Measurements from ENCODE around the gene MOCS1. TPM values are rescaled to one million over a fixed set of nuclear protein-coding genes. Genes with fewer than 3 reads are reported as not detected.
"Not testable (repeated sequence)": the region's sequence is repeated elsewhere in the genome, so short reads cannot be mapped to it uniquely, and the experiment has no call there.

The MOCS1 gene
- polyA plus RNA-seq, 3 donors = 0.05 to 0.26 (median 0.12) TPM

- H3K27me3 Mint-ChIP-seq (ENCODE audit: low read depth in 3 of 3) = peaks cover 1 to 5% (median 3%) of the 10 kb centered on the region in 3 donors
- Histone ChIP-seq H3K9ac (ENCODE audit: insufficient read depth, low read length, poor library complexity, severe bottlenecking) (no peak overlapping the region), H4K20me1 (ENCODE audit: insufficient read depth, low read length) (no peaks in the 10 kb centered on the region), H3K36me3 (replicated peaks in 1 of 2; ENCODE audit: control insufficient read depth in 1 of 2, insufficient read depth in 2 of 2, low read length in 2 of 2) (no peaks in the 10 kb centered on the region), H3K9me3 (replicated peaks in 1 of 2; ENCODE audit: control insufficient read depth in 1 of 2, insufficient read depth in 1 of 2, low read length in 2 of 2) (no peaks in the 10 kb centered on the region), H3K4me2 (replicated peaks; ENCODE audit: extremely low read depth, low read length, poor library complexity, severe bottlenecking) (no peak overlapping the region), H3K27me3 (ENCODE audit: control insufficient read depth in 2 of 2, insufficient read depth in 2 of 2, low read length in 2 of 2) (no peaks in the 10 kb centered on the region), H3K4me1 (ENCODE audit: control insufficient read depth in 1 of 2, insufficient read depth in 2 of 2, low read length in 2 of 2) (no peaks in the 10 kb centered on the region), H3K4me3 (replicated peaks in 1 of 3; ENCODE audit: low read depth in 2 of 3, low read length in 3 of 3) (no peak overlapping the region), H2AFZ (ENCODE audit: insufficient read depth, low read depth, low read length, poor library complexity, severe bottlenecking) (no peak overlapping the region), H3K79me2 (ENCODE audit: insufficient read depth, low read length) (no peaks in the 10 kb centered on the region), H3K27ac (ENCODE audit: low read depth in 1 of 2, low read length in 2 of 2) (no peak overlapping the region)
- H3K36me3 Mint-ChIP-seq = no peaks in the 10 kb centered on the region
- DNase-seq = no peak
- intact Hi-C loops (cut with micrococcal nuclease) = no loop called here
- H3K4me1 Mint-ChIP-seq = no peaks in the 10 kb centered on the region
- 93% methylated on average over 1 of the region's 1 CpG for WGBS (ENCODE audit: insufficient coverage)
- no peak overlapping the region for H3K4me3 Mint-ChIP-seq
- TF ChIP-seq CTCF (IDR thresholded peaks at IDR 0.05) = no peak
- H3K27ac Mint-ChIP-seq = no peak overlapping the region
- H3K9me3 Mint-ChIP-seq = peaks cover 0 to 2% (median 0%) of the 10 kb centered on the region in 7 donors
Measured at GRCh38 chr6:39978240-39978639, 44.0 kb upstream of the MOCS1 start.

- Mint-ChIP-seq H3K4me3 (no peak overlapping the region), H3K27ac (no peak overlapping the region), H3K9me3 (peaks cover 0 to 2% (median 0%) of the 10 kb centered on the region in 7 donors), H3K4me1 (no peaks in the 10 kb centered on the region), H3K27me3 (ENCODE audit: low read depth in 3 of 3) (peaks cover 1 to 5% (median 3%) of the 10 kb centered on the region in 3 donors), H3K36me3 (no peaks in the 10 kb centered on the region)
- Histone ChIP-seq H3K36me3 (replicated peaks in 1 of 2; ENCODE audit: control insufficient read depth in 1 of 2, insufficient read depth in 2 of 2, low read length in 2 of 2) (no peaks in the 10 kb centered on the region), H3K27me3 (ENCODE audit: control insufficient read depth in 2 of 2, insufficient read depth in 2 of 2, low read length in 2 of 2) (no peaks in the 10 kb centered on the region), H3K4me2 (replicated peaks; ENCODE audit: extremely low read depth, low read length, poor library complexity, severe bottlenecking) (no peak overlapping the region), H3K9me3 (replicated peaks in 1 of 2; ENCODE audit: control insufficient read depth in 1 of 2, insufficient read depth in 1 of 2, low read length in 2 of 2) (no peaks in the 10 kb centered on the region), H3K9ac (ENCODE audit: insufficient read depth, low read length, poor library complexity, severe bottlenecking) (no peak overlapping the region), H3K4me1 (ENCODE audit: control insufficient read depth in 1 of 2, insufficient read depth in 2 of 2, low read length in 2 of 2) (no peaks in the 10 kb centered on the region), H2AFZ (ENCODE audit: insufficient read depth, low read depth, low read length, poor library complexity, severe bottlenecking) (no peak overlapping the region), H3K79me2 (ENCODE audit: insufficient read depth, low read length) (no peaks in the 10 kb centered on the region), H4K20me1 (ENCODE audit: insufficient read depth, low read length) (no peaks in the 10 kb centered on the region), H3K27ac (ENCODE audit: low read depth in 1 of 2, low read length in 2 of 2) (no peak overlapping the region), H3K4me3 (replicated peaks in 1 of 3; ENCODE audit: low read depth in 2 of 3, low read length in 3 of 3) (no peak overlapping the region)
- no peak for DNase-seq
- TF ChIP-seq CTCF (IDR thresholded peaks at IDR 0.05) = no peak
- 50% methylated on average over 1 of the region's 3 CpGs for WGBS (ENCODE audit: insufficient coverage)
- intact Hi-C loops (cut with micrococcal nuclease) = no loop called here
Measured at GRCh38 chr6:39973661-39974060, 39.4 kb upstream of the MOCS1 start.

GRCh38 chr6:39972717-39973116 lies 38.5 kb upstream of the MOCS1 start:
- H3K9ac ChIP-seq (ENCODE audit: insufficient read depth, low read length, poor library complexity, severe bottlenecking); H3K9me3 Mint-ChIP-seq; H3K79me2 ChIP-seq (ENCODE audit: insufficient read depth, low read length); H3K36me3 Mint-ChIP-seq; H3K9me3 ChIP-seq (replicated peaks in 1 of 2; ENCODE audit: control insufficient read depth in 1 of 2, insufficient read depth in 1 of 2, low read length in 2 of 2); H3K36me3 ChIP-seq (replicated peaks in 1 of 2; ENCODE audit: control insufficient read depth in 1 of 2, insufficient read depth in 2 of 2, low read length in 2 of 2); H3K4me3 ChIP-seq (replicated peaks in 1 of 3; ENCODE audit: low read depth in 2 of 3, low read length in 3 of 3); H3K4me1 ChIP-seq (ENCODE audit: control insufficient read depth in 1 of 2, insufficient read depth in 2 of 2, low read length in 2 of 2); DNase-seq; intact Hi-C loops (cut with micrococcal nuclease); H3K4me1 Mint-ChIP-seq; H4K20me1 ChIP-seq (ENCODE audit: insufficient read depth, low read length); H3K4me2 ChIP-seq (replicated peaks; ENCODE audit: extremely low read depth, low read length, poor library complexity, severe bottlenecking); H3K27ac Mint-ChIP-seq; H3K27me3 Mint-ChIP-seq (ENCODE audit: low read depth in 3 of 3); H3K27me3 ChIP-seq (ENCODE audit: control insufficient read depth in 2 of 2, insufficient read depth in 2 of 2, low read length in 2 of 2); H2AFZ ChIP-seq (ENCODE audit: insufficient read depth, low read depth, low read length, poor library complexity, severe bottlenecking); H3K4me3 Mint-ChIP-seq; H3K27ac ChIP-seq (ENCODE audit: low read depth in 1 of 2, low read length in 2 of 2): not testable (repeated sequence)
- WGBS (ENCODE audit: insufficient coverage) = 83% methylated on average over 1 of the region's 1 CpG
